OCI-LY7 (cell line): Measurements from ENCODE around the gene MINDY3.

ENCODE experiments used
- CTCF ChIP-seq: fragments of 200-600 bp; sonication (generic); conservative IDR thresholded peaks from 2 replicates; pipeline ENCODE4 v1.5.1; 2014; ENCODE audit warnings: mild to moderate bottlenecking, antibody characterized with exemption, low read length, moderate library complexity, mixed read lengths
- EZH2phosphoT487 ChIP-seq: fragments of 200-600 bp; sonication (generic); IDR thresholded peaks from 2 replicates; pipeline ENCODE4 v1.6.1; 2018; ENCODE audit warnings: low read depth, borderline replicate concordance, mild to moderate bottlenecking, mixed run types, antibody characterized with exemption, low read length, moderate library complexity, mixed read lengths

- TF ChIP-seq CTCF (no peak), EZH2phosphoT487 (no peak)
Measured at GRCh38 chr10:15748126-15748525, 112.2 kb downstream of the MINDY3 start.
